ENCODE data around the gene C20orf202.
A peak's percentile ranks its signal among the peaks of the same experiment; 100 is the strongest.

C20orf202 gene

DNA sequence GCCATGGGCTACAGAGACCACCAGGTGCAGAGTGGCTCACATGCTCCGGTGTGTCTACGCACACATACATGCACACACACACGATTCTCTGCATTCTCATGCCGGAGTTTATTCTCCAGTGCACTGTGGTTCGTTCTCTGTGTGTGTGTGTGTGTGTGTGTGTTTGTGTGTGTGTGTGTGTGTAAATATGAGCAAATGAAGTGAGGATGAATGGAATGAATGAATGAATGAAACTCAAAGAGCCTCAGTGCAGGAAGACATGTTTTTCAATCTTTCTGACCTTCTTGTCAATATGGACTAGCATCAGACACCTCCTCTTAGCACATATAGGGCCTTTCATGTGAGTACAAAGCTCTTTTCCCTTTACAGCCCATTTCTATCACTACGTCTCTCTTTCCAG lies 20.1 kb upstream of the C20orf202 start:
- DNase-seq (ENCODE audit: low spot score) = no peak
- TF ChIP-seq, protein P1, sequence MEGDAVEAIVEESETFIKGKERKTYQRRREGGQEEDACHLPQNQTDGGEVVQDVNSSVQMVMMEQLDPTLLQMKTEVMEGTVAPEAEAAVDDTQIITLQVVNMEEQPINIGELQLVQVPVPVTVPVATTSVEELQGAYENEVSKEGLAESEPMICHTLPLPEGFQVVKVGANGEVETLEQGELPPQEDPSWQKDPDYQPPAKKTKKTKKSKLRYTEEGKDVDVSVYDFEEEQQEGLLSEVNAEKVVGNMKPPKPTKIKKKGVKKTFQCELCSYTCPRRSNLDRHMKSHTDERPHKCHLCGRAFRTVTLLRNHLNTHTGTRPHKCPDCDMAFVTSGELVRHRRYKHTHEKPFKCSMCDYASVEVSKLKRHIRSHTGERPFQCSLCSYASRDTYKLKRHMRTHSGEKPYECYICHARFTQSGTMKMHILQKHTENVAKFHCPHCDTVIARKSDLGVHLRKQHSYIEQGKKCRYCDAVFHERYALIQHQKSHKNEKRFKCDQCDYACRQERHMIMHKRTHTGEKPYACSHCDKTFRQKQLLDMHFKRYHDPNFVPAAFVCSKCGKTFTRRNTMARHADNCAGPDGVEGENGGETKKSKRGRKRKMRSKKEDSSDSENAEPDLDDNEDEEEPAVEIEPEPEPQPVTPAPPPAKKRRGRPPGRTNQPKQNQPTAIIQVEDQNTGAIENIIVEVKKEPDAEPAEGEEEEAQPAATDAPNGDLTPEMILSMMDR (IDR thresholded peaks at IDR 0.05) = no peak
- Histone ChIP-seq H3K4me3 (no peak overlapping the region), H3K27ac (no peak overlapping the region)

DNA sequence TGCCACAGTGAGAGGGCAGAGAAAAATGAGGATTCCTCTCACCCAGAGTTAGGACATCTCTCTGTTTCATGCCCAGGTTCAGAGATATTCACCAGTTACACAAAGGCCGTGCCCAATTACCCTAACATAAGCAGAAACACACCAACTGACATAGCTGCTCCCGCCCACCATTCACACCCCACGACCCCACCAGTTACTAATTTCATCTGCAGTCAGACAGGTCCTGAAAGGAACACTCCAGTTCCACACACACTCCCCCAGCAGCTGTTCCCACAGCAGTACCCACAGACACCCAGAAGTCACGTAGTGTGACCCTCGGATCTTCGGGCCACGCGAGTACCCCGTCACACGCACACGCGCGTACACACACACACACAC lies 19.0 kb upstream of the C20orf202 start:
- no peak for DNase-seq (ENCODE audit: low spot score)
- H3K4me3 ChIP-seq = peak overlapping the region; percentile 73

DNA sequence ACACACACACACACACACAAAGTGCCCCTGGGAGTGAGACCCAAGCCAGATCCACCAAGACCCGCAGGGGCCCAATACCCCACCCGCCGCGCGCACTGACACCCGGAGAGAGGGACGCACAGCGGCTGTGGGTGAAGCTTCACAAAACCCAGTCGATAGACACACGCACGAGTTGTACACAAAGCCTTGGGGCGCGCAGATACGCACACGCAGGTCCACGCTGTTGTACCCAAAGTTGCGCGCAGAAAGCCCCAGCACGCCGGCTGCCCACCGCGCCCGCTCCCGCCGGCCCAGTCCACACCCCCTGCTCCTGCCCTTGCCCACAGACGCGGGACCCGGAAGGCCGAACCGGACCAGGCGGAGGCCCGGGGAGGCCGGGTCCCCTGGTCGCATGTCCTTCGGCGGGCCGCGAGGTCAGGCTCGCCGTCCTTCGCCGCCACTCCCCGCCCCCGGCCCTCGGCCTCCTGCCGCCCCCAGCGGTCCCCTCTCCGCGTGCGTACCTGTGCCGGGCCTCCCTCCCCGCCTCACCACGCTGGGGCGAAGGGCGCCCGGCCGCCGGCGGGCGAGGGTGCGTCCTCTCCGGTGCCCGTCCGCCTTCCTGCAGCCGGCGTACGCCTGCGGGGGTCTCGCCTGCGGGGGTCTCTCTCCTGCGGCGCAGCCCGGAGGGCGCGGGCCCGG lies 18.5 kb upstream of the C20orf202 start, which contains the start of gene TMEM74B:
TSS of gene TMEM74B (minus strand) at position 344 of the 678 bp plus-strand sequence. CDS start 1,180 bp downstream, outside the sequence.
- Histone ChIP-seq H3K4me3 (peak within 1 kb of the TSS; percentile 73), H3K27ac (no peak within 1 kb of the TSS)
- DNase-seq (ENCODE audit: low spot score) = no peak
- TF ChIP-seq, protein P1 (IDR thresholded peaks at IDR 0.05) = no peak

More for the DNA sequence above, 19.0 kb upstream of the C20orf202 start:
- TF ChIP-seq, protein P1 (IDR thresholded peaks at IDR 0.05) = no peak
- no peak overlapping the region for H3K27ac ChIP-seq

DNA sequence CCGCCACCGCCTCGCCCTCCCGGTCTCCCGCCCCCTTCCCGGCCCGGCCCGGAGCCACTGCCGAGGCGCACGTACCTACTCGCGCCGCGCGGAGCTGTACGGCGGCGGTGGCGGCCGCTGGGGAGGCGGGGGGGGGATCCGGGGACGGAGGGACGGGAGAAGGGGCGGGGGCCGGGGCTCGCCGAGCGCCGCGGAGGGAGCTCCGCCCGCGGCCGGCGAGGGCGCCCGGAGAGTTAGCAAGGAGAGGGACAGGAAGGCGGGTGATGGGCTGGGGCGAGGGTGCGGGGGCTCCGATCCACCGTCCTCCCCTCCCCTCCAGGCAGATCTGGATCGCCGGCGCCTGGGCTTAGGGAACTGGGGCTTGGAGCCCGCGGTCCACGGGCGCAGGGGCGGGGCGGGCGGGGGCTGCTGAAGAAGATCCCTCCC lies 17.9 kb upstream of the C20orf202 start:
- TF ChIP-seq, protein P1 (IDR thresholded peaks at IDR 0.05) = no peak
- DNase-seq (ENCODE audit: low spot score) = no peak
- Histone ChIP-seq H3K4me3 (peak overlapping the region; percentile 73), H3K27ac (no peak overlapping the region)

DNA sequence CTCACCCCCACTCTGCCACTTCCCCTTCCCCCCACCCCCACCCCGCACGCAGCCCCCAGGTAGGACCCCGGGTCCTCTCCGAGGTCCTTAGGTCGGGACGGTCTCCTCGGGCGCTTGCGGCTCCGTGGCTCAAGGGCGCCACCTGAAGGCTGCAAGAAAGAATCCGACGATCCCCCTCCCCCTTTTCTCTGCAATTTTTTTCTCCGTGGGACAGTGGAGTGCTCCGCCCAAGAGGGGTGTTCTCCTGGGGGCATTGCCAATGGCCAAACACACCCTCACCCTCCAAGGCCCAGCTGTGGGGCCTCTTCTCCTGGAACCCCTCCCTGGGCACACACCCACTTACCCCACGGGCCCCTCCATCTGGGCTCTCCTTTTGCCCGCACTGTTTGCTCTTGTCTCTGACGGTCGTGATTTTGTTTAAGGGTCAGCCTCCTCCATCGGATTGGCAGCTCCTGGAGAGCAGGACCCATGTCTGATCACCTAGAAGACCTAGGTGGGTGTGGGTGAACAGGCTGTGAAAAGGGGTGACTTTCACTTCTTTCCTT lies 17.4 kb upstream of the C20orf202 start:
- DNase-seq (ENCODE audit: low spot score) = no peak
- H3K27ac ChIP-seq = no peak overlapping the region
- H3K4me3 ChIP-seq = peak overlapping the region; percentile 73
- TF ChIP-seq, protein P1 (IDR thresholded peaks at IDR 0.05) = no peak

DNA sequence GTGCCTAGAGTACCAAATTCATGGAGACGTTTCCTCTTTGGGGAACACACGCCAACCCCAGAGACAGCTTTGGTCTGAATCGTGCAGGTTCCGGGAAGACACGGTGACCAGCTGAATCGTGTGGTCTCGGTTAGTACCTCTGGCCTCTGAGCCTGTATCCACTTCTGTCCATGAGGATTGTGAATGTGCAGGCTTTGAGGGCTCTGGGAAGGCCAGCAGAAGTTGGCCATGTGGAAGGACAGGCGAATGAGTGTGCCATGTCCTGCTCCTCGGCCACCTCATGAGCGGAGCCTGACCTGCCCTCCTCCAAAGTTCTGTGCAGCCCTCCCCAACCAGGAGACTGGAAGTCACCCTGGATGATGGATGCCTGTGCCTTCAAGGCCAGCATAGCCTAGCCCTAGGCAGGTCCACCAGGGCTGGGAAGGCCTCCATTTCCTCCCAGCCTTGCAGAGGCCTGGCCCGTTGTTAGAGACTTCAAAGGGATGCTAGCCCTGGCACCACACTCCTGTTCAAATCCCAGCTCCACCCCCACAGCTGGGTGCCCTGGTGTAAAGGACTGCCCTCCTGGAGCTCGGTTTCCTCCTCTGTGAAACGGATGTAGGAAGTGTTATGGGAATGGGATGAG lies 16.8 kb upstream of the C20orf202 start:
- H3K27ac ChIP-seq = no peak overlapping the region
- TF ChIP-seq, protein P1 (IDR thresholded peaks at IDR 0.05) = no peak
- H3K4me3 ChIP-seq = no peak overlapping the region
- no peak for DNase-seq (ENCODE audit: low spot score)

All from coronary artery (tissue), 2 donors.